GM21723 (cell line): ENCODE measurements around the gene PHF21A.

Source experiments
- ATAC-seq: cut with Tn5 transposase; IDR thresholded peaks from one replicate; pipeline ENCODE4 v1.9.1; 2021; ENCODE audit warnings: mild to moderate bottlenecking, moderate library complexity; ENCODE audit not compliant: unreplicated experiment

The PHF21A gene

DNA sequence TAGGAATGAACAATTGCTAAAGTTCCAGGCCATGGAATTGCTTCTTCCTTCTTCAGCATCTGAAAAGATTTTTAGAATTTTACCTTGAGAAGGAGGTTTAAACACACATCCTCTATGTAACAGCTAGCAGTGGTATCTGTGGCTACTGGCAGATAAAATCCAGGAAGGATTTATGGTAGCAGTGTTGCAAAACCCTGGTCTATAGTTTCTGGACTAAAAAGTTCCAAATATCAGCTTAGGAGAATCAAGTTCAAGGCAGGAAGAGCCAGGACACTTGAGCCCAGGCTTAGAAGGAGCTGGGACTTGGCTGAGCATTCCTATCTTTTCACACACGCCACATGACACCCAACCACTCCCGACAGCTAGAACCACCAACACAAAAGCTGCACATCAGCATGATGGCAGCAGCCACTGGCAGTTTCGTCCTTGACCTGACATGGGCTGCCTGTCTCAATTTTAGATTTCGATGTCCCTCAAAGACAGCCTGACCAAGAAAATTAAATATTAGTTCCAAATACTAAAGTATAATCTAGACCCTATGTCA, 184.7 kb downstream of the PHF21A start:
- no peak for ATAC-seq

DNA sequence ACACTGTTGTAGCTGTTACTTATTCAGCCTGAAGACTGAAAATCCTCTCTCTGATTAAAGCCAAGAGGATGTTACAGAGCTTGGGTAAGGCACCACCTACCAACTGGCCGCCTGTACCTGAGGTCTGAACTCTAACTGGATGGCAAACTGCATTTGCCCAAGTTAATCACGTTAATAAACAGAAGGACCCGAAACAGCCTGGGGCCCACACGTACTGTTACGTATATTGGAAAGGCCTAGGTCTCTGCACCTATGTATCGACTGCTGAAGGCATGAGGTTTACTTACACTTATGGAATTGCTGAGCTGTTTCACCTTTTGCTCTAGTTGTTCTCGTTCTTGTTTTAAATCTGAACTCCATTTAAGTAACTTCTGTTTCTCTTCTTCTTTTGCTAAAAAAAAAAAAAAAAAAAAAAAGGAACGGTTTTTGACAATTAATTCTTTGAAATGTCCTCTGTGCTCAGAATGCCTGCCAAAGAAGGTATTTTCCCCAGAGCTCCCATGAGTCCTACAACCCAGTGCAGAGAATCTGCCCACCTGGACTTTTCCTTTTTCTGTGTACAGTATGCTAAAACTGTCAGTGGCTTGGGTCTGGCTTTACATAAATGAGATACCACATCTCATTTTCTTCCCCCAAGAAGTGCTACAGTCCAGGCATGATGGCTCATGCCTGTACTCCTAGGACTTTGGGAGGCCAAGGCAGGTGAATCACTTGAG, 185.7 kb downstream of the PHF21A start:
- no peak for ATAC-seq

- no peak for ATAC-seq
These were observed 186.5 kb downstream of the PHF21A start for GRCh38 chr11:45934580-45935318.

DNA sequence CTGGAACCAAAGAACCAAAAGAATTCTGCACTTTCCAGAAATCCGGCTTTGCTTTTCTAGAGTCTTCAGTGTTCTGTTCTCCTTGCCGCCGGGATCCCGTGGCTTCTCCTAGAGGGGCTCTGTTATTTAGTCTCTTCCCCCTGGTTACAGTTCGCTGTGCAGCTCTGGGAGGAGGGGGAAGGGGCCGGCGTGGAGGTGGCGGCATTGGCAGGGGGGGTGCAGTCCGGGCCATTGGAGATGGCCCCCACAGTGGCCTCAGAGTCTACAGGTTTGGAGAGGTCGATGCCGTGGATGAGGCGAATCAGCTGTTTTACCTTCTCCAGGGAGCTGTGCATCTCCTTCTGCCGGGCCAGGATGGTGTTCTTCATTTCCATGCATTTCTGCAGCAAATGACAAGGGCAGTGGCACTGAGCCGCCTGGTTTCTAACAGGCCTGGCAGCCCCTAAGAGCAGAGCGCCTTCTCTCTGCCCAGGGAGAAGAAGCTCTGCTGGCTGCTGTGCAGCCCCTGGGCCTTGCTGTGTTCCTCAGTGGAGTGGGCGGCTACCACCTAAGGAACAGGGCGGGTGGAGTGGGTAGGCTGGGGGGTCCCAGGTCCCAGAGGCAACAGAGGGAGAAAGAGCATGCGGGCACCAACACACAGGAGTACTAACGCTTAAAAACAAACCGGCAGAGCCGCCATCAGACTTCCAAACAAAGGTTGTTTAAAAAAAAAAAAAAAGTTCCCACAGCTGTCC, 187.2 kb downstream of the PHF21A start:
- no peak for ATAC-seq

DNA sequence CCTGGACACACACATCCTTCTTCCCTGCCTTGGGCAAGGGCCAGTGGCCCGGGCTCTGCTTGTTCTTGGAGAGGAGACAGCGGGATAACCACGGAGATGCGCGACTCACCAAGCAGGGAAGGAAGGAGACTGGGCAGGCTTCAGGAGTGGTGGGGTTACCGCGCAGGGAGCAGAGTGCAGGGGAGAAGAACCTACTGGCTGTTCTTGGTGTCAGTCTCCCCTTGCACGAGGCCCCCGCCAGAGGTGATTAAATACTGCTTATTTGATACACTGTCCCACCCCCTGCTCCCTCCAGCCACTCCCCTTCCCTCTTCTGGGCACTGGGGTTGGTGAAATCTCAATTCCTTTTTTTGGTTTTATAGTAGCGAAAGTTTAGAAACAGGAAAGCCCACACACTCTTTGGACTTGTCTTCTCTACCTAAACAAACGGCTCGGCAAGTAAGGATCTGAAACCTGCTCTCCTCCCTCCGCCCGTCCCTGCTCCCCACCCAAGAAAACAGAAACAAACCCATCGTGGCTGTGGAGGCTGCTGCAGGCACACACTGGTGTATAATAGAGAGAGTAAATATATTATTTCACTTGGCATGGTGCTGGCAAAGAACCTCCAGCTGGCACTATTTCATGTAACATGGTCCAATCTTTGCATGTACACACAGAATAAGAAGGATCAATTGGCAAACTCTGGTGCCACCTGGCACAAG, 188.0 kb downstream of the PHF21A start:
- ATAC-seq = peak; percentile 33

GRCh38 chr11:45932217-45932616, 189.0 kb downstream of the PHF21A start:
- no peak for ATAC-seq

- no peak for ATAC-seq
These were observed 189.5 kb downstream of the PHF21A start for GRCh38 chr11:45931739-45932138.

- ATAC-seq = no peak
These were observed 190.2 kb downstream of the PHF21A start for GRCh38 chr11:45930951-45931570.

- peak; percentile 91 for ATAC-seq
These were observed 191.0 kb downstream of the PHF21A start for GRCh38 chr11:45930031-45930794.

GRCh38 chr11:45929486-45930030, 191.7 kb downstream of the PHF21A start:
- ATAC-seq = no peak

- ATAC-seq = no peak
These were observed 192.6 kb downstream of the PHF21A start for GRCh38 chr11:45928535-45929215.

GRCh38 chr11:45927684-45928413, 193.4 kb downstream of the PHF21A start:
- ATAC-seq = no peak

DNA sequence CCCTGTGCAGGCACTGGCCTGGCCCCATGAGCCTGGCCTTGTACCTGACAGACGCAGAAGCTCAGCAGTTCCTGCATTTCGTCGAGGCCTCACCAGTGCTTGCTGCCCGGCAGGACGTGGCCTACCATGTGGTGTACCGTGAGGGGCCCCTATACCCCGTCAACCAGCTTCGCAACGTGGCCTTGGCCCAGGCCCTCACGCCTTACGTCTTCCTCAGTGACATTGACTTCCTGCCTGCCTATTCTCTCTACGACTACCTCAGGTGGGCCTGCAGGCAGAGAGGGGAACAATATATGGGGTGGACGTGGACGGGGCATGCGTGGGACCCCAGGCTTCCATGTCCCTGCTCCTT, 193.9 kb downstream of the PHF21A start:
- ATAC-seq = no peak

GRCh38 chr11:45926536-45927331, 194.5 kb downstream of the PHF21A start:
- no peak for ATAC-seq

DNA sequence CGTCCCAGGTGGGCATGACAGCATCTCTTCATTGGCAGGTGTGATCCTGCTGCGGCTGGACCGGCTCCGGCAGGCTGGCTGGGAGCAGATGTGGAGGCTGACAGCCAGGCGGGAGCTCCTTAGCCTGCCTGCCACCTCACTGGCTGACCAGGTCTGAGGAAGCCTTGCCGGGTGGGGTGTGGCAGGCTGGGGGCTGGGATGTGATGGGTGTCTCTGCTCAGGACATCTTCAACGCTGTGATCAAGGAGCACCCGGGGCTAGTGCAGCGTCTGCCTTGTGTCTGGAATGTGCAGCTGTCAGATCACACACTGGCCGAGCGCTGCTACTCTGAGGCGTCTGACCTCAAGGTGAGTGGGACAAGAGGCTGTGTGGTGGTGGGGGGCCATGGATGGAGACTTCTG, 195.3 kb downstream of the PHF21A start:
- ATAC-seq = no peak

DNA sequence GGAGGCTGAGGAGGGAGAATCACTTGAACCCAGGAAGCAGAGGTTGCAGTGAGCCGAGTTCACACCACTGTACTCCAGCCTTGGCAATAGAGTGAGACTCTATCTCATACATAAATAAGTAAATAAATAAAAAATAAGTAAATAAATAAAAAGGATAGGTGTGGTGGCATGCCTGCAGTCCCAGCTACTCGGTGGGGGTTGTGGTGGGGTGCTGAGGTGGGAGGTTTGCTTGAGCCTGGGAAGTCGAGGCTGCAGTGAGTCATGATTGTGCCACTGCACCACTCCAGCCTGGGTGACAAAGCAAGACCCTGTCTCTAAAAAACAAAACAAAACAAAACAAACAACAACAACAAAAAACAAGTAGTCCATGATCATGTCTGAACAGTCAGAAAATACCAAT, 195.7 kb downstream of the PHF21A start:
- no peak for ATAC-seq

DNA sequence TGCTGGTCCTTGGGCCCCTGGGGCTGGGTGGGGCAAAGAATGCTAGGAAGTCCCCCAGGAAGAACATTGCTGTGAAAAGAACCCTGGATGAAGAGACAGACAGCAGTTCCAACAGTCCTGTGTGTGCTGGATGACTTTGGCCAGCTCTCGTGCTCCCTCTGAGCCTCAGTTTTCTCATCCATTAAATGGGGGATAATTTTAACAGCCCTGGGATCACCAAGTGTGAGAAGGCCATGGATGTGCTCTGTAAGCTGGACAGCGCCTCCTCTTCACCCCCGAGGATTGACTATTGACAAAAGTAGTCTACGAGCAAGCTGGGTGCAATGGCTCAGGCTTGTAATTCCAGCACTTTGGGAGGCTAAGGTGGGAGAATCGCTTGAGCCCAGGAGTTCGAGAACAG, 196.3 kb downstream of the PHF21A start:
- no peak for ATAC-seq
